Heart left ventricle (tissue), 16 donors: ENCODE measurements around the gene UNC50. TPM values are rescaled to one million over a fixed set of nuclear protein-coding genes. Genes with fewer than 3 reads are reported as not detected.
A peak's percentile ranks its signal among the peaks of the same experiment; 100 is the strongest.

Source experiments
- ATAC-seq, 4 donors: fragments of 200-7000 bp; cut with Tn5 transposase; one replicate each; pipeline ENCODE4 v1.9.1; 2020 to 2022; ENCODE audit warnings: moderate library complexity in 4 of 4, mild to moderate bottlenecking in 3 of 4, moderate number of reproducible peaks in 1 of 4
- DNase-seq, 5 donors: peaks; one replicate each; pipeline ENCODE4 v3.0.0-alpha.2; 2020
- H3K27ac ChIP-seq, 12 donors: fragments of 200-600 bp; sonication (generic) in 4 of 12; one replicate each; pipeline versions ENCODE4 v1.5.0 to v1.8.0; 2016 to 2022; ENCODE audit warnings: mild to moderate bottlenecking in 2 of 12
- H3K27me3 ChIP-seq, 9 donors: fragments of 200-600 bp; sonication (generic) in 2 of 9; one replicate each; pipeline versions ENCODE4 v1.5.1 to v1.8.0; 2016 to 2022; ENCODE audit warnings: mild to moderate bottlenecking in 3 of 9
- H3K36me3 ChIP-seq, 9 donors: fragments of 200-600 bp; sonication (generic) in 2 of 9; one replicate each; pipeline versions ENCODE4 v1.5.0 to v1.8.0; 2018 to 2022; ENCODE audit warnings: mild to moderate bottlenecking in 2 of 9
- H3K4me1 ChIP-seq, 12 donors: fragments of 200-600 bp; sonication (generic) in 4 of 12; one replicate each; pipeline versions ENCODE4 v1.5.0 to v1.8.0; 2016 to 2022; ENCODE audit warnings: mild to moderate bottlenecking in 3 of 12
- H3K4me3 ChIP-seq, 12 donors: fragments of 200-600 bp; sonication (generic) in 4 of 12; one replicate each; pipeline versions ENCODE4 v1.5.0 to v1.8.0; 2017 to 2022; ENCODE audit warnings: mild to moderate bottlenecking in 9 of 12, moderate library complexity in 4 of 12
- H3K9me3 ChIP-seq, 12 donors: fragments of 200-600 bp; sonication (generic) in 4 of 12; one replicate each; pipeline versions ENCODE4 v1.5.0 to v1.8.0; 2016 to 2022; ENCODE audit warnings: mild to moderate bottlenecking in 1 of 12
- CTCF ChIP-seq, 12 donors: fragments of 200-600 bp; sonication (generic) in 4 of 12; IDR thresholded peaks; one replicate each; pipeline versions ENCODE4 v1.5.0 to v1.8.0; 2018 to 2022; ENCODE audit warnings: antibody characterized with exemption in 12 of 12, mild to moderate bottlenecking in 5 of 12
- POLR2A ChIP-seq, 2 donors: fragments of 450-650 bp; IDR thresholded peaks; one replicate each; pipeline ENCODE4 v1.6.1; 2017; ENCODE audit warnings: antibody characterized with exemption in 2 of 2, mild to moderate bottlenecking in 2 of 2, moderate library complexity in 2 of 2
- WGBS, 4 donors: extraction: QIAGEN DNeasy Blood & Tissue Kit in 2 of 4; methylation state at CpG; one replicate each; pipeline versions ENCODE4 v1.1.5 to v1.1.7; 2013 to 2018; 5-methylcytosine and 5-hydroxymethylcytosine counted together
- intact Hi-C, 10 donors: fragments of 100-400 bp; cut with DNase I; formaldehyde crosslinking; loops; one replicate each; pipeline versions ENCODE4 v1.11.1 to v1.14.2; 2022
- polyA plus RNA-seq, 2 donors: library from polyadenylated mRNA; stranded (reverse); fragments of 200-250 nt; gene quantifications; one replicate each; pipeline ENCODE4 v1.2.3, GENCODE V29; 2013
- total RNA-seq, 9 donors: library from RNA; depleted of rRNA in 2 of 9; stranded (reverse); fragments of >200 nt in 2 of 9; fragmentation: NEBNext Ultra II Directional in 3 of 9; extraction: Animal tissue kit (Norgen Biotek cat#: 25700) in 3 of 9; gene quantifications; one replicate each; pipeline versions ENCODE4 v1.1.0 to v1.2.4, GENCODE V29; 2016 to 2023
- donor health status: ischemic (EF 13 %, LVEDD 7.1; RV severe dilation, severe dysfunction).
- donor health status: healthy with polysubstance abuse.
- donor health status: DM: no; HTN: yes; CAD: no.
- donor health status: DM: no; HTN: no; CAD: no.
- donor health status: ischemic (EF 25% LVEDD 6.9; RV normal size, moderate dysfunction).
- donor health status: ischemic (EF 25% LVEDD 5.7; RV mildly dilated, moderate dysfunction).
- donor health status: healthy.
- donor health status: DM: yes; HTN: yes; CAD: no.
- donor health status: ischemic (EF 35%, LVEDD 5.7; RV mildly dilated, moderate dysfunction).
- donor health status: nonischemic (EF 11% LVEDD 7.7; RV severe dilation, severe dysfunction).
- donor health status: DM: yes; HTN: yes; CAD: no.
- donor health status: PGD.
- donor health status: ischemic (EF 29% LVEDD 5.4; RV normal size, mild dysfunction).
- donor health status: nonischemic (EF 23%, LVEDD 6.1; RV moderate dilation, normal function).

Gene UNC50
- total and polyA plus RNA-seq, 11 donors, result 22.3 to 37.0 (median 25.8) TPM

- ATAC-seq (peak; percentile 63 to 86 (median 82)), DNase-seq (no peak)
- TF ChIP-seq CTCF (IDR thresholded peaks at IDR 0.05), result peak; percentile 42 to 71 (median 57)
- no peak for TF ChIP-seq POLR2A (IDR thresholded peaks at IDR 0.05)
- Histone ChIP-seq H3K36me3 (peaks cover 0 to 83% (median 66%) of the 10 kb centered on the region in 9 donors), H3K4me3 (no peak overlapping the region), H3K27ac (no peak overlapping the region), H3K4me1 (peaks cover 2 to 27% (median 15%) of the 10 kb centered on the region in 12 donors), H3K9me3 (no peaks in the 10 kb centered on the region), H3K27me3 (no peaks in the 10 kb centered on the region)
- WGBS, 4 donors, result 57 to 77% (median 70%) methylated on average over 3 of the region's 3 CpGs
- intact Hi-C loops, result loop anchor here in 8 of 10 donors (2.0 to 10.0 kb wide), 4 partner anchors 157 to 189 kb away; partner anchors contain the start of gene INPP4A (in 2 of the 8)
Measured at GRCh38 chr2:98601532-98602132, 6.8 kb upstream of the UNC50 start.

GRCh38 chr2:98604547-98604946, 3.8 kb upstream of the UNC50 start:
- Histone ChIP-seq H3K27me3 (no peaks in the 10 kb centered on the region), H3K9me3 (no peaks in the 10 kb centered on the region), H3K36me3 (peaks cover 0 to 56% (median 44%) of the 10 kb centered on the region in 9 donors), H3K4me3 (no peak overlapping the region), H3K27ac (no peak overlapping the region), H3K4me1 (peaks cover 9 to 41% (median 29%) of the 10 kb centered on the region in 12 donors)
- ATAC-seq (no peak), DNase-seq (no peak)
- no peak for TF ChIP-seq CTCF (IDR thresholded peaks at IDR 0.05)
- no peak for TF ChIP-seq POLR2A (IDR thresholded peaks at IDR 0.05)
- intact Hi-C loops, result loop anchor here in 6 of 10 donors (5.0 to 10.0 kb wide), 3 partner anchors 160 to 192 kb away; partner anchors contain the start of gene INPP4A (in 2 of the 6)
- WGBS, 4 donors, result 50 to 72% (median 69%) methylated on average over 2 of the region's 2 CpGs

- no peak for TF ChIP-seq POLR2A (IDR thresholded peaks at IDR 0.05)
- no peak for ATAC-seq
Measured at GRCh38 chr2:98605076-98605475, 3.3 kb upstream of the UNC50 start.

GRCh38 chr2:98606431-98606830, 2.0 kb upstream of the UNC50 start:
- peaks cover 0 to 55% (median 40%) of the 10 kb centered on the region in 9 donors for H3K36me3 ChIP-seq
- 78 to 85% (median 84%) methylated on average over 7 of the region's 7 CpGs for WGBS, 4 donors
- peaks cover 12 to 59% (median 47%) of the 10 kb centered on the region in 12 donors for H3K4me1 ChIP-seq
- no peaks in the 10 kb centered on the region for H3K27me3 ChIP-seq
- no peaks in the 10 kb centered on the region for H3K9me3 ChIP-seq
- H3K27ac ChIP-seq, result no peak overlapping the region
- DNase-seq, result no peak
- peak overlapping the region in 2 of 12 donors; percentile 1 to 96 for H3K4me3 ChIP-seq
- intact Hi-C loops, result loop anchor here in 5 of 10 donors (5.0 to 10.0 kb wide), 3 partner anchors 39 to 194 kb away; partner anchors contain the start of gene INPP4A (in 2 of the 5)
- TF ChIP-seq POLR2A (IDR thresholded peaks at IDR 0.05), result no peak
- TF ChIP-seq CTCF (IDR thresholded peaks at IDR 0.05), result no peak
- ATAC-seq, result no peak

More at GRCh38 chr2:98605076-98605475, 3.3 kb upstream of the UNC50 start:
- Histone ChIP-seq H3K36me3 (peaks cover 0 to 55% (median 42%) of the 10 kb centered on the region in 9 donors), H3K4me1 (peaks cover 9 to 46% (median 34%) of the 10 kb centered on the region in 12 donors), H3K4me3 (no peak overlapping the region), H3K9me3 (no peaks in the 10 kb centered on the region), H3K27ac (no peak overlapping the region), H3K27me3 (no peaks in the 10 kb centered on the region)
- WGBS, 4 donors, result 68 to 76% (median 70%) methylated on average over 3 of the region's 3 CpGs
- DNase-seq, result no peak
- intact Hi-C loops, result loop anchor here in 5 of 10 donors (5.0 to 10.0 kb wide), 3 partner anchors 38 to 193 kb away; partner anchors contain the start of gene INPP4A (in 2 of the 5)
